ENCODE measurements around the gene GARIN5B. TPM values are rescaled to one million over a fixed set of nuclear protein-coding genes. Genes with fewer than 3 reads are reported as not detected.
A peak's percentile ranks its signal among the peaks of the same experiment; 100 is the strongest.

GARIN5B gene
- total and polyA plus RNA-seq, 8 donors: 0.04 to 0.06 TPM; not detected in 6

DNA sequence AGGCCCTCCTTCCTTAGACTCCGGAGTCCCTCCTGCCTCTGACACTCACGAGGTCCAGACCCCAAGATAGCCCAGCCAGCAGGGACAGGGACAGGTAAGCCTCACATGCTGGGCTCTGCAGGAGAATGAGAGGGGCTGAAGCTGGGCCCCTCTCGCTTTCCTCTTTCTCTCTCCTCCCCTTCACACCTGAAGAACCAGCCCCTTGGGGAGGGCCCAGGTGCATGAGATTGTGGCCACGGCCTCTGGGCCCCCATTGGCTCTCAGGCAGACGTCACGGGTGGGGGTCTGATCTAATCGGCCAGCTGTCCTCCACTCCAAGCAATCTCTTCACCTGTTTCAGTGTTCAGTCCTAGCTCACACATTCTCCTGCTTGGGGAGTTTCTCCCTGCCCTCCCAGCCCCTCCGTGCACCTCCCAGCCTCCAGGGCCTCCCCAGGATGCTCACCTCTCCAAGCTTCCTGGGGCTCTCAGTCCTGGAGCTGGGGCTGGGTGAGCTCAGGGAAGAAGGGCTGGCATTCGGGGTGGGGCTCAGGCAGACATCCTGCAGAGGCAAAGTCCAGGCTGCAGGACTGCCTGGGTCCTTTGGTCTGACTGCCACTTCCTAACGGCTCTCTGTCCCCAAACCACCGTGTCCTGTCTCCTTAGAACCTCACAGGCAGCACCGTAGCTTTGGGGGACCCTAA lies 40.7 kb downstream of the GARIN5B start:
- TF ChIP-seq, protein P1, sequence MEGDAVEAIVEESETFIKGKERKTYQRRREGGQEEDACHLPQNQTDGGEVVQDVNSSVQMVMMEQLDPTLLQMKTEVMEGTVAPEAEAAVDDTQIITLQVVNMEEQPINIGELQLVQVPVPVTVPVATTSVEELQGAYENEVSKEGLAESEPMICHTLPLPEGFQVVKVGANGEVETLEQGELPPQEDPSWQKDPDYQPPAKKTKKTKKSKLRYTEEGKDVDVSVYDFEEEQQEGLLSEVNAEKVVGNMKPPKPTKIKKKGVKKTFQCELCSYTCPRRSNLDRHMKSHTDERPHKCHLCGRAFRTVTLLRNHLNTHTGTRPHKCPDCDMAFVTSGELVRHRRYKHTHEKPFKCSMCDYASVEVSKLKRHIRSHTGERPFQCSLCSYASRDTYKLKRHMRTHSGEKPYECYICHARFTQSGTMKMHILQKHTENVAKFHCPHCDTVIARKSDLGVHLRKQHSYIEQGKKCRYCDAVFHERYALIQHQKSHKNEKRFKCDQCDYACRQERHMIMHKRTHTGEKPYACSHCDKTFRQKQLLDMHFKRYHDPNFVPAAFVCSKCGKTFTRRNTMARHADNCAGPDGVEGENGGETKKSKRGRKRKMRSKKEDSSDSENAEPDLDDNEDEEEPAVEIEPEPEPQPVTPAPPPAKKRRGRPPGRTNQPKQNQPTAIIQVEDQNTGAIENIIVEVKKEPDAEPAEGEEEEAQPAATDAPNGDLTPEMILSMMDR (IDR thresholded peaks at IDR 0.05): no peak
- Histone ChIP-seq H3K36me3 (peaks cover 0 to 10% of the 10 kb centered on the region in 2 donors), H3K27me3 (peaks cover 0 to 23% of the 10 kb centered on the region in 2 donors), H3K4me3 (peak overlapping the region in 1 of 2 donors; percentile 33), H3K9me3 (no peaks in the 10 kb centered on the region), H3K4me1 (peaks cover 0 to 25% of the 10 kb centered on the region in 2 donors), H3K27ac (peak overlapping the region in 1 of 2 donors; percentile 58)
- ATAC-seq (no peak), DNase-seq (no peak)
- intact Hi-C loops (cut with DNase I): no loop called here

DNA sequence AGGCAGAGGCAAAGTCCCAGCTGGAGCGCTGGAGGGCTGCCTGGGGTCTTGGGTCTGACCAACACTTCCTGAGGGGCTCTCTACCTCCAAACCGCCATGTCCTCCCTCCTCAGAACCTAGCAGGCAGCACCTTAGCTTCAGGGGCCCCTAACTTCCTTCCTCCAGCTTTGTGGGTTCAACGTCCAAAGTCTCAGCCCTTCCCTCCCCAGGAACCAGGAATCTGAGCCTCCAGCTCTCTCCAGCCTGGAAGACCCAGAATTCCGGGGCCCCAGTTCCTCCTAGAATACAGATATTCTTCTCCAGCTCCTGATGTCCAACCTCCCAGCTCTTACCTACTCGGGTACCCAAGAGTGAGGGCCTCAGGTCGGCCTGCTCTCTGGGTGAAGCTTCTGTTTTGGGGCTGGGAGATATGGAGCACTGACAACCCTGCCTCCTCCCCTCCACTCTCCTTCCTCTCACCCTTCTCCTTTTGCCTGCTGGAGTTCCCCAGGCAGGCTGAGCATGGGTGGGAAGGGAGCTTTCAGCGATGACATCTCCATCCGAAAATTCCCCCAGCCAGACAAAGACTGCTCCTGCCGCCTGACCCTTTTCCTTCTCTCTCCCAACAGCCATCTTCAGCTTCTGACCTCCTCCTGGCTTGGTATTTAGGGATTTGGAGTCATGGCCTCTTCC lies 41.5 kb downstream of the GARIN5B start:
- DNase-seq: no peak
- no peaks in the 10 kb centered on the region for H3K9me3 ChIP-seq
- H3K27ac ChIP-seq: no peak overlapping the region
- intact Hi-C loops (cut with DNase I): no loop called here
- H3K27me3 ChIP-seq: peaks cover 0 to 23% of the 10 kb centered on the region in 2 donors
- peaks cover 0 to 14% of the 10 kb centered on the region in 2 donors for H3K36me3 ChIP-seq
- H3K4me1 ChIP-seq: peaks cover 0 to 19% of the 10 kb centered on the region in 2 donors
- H3K4me3 ChIP-seq: peak overlapping the region in 1 of 2 donors; percentile 33
- no peak for ATAC-seq
- TF ChIP-seq, protein P1 (IDR thresholded peaks at IDR 0.05): no peak

DNA sequence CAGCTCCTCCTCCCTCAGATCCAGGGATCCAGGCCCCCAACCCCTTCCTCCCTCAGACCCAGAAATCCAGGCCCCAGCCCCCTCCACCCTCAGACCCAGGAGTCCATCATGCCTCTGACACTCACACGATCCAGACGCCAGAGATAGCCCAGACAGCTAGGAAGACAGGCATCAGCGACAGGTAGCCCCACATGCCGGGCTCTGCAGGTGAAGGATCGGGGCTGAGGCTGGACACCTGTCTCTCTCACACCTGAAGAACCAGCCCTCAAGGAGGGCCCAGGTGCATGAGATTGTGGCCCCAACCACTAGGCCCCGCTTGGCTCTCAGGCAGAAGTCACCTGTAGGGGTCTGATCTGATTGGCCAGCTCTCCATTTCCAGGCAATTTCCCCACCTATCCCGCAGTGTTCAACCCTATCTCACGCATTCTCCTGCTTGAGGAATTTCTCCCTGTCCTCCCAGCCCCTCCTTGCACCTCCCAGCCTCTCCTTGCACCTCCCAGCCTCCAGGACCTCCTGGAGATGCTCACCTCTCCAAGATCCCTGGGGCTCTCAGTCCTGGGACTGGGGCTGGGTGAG lies 42.1 kb downstream of the GARIN5B start:
- H3K4me1 ChIP-seq: peaks cover 0 to 18% of the 10 kb centered on the region in 2 donors
- TF ChIP-seq, protein P1 (IDR thresholded peaks at IDR 0.05): no peak
- peak overlapping the region in 1 of 2 donors; percentile 33 for H3K4me3 ChIP-seq
- H3K36me3 ChIP-seq: peaks cover 0 to 21% of the 10 kb centered on the region in 2 donors
- H3K27ac ChIP-seq: no peak overlapping the region
- no peaks in the 10 kb centered on the region for H3K9me3 ChIP-seq
- H3K27me3 ChIP-seq: peaks cover 0 to 23% of the 10 kb centered on the region in 2 donors
- DNase-seq (no peak), ATAC-seq (no peak)
- intact Hi-C loops (cut with DNase I): no loop called here

DNA sequence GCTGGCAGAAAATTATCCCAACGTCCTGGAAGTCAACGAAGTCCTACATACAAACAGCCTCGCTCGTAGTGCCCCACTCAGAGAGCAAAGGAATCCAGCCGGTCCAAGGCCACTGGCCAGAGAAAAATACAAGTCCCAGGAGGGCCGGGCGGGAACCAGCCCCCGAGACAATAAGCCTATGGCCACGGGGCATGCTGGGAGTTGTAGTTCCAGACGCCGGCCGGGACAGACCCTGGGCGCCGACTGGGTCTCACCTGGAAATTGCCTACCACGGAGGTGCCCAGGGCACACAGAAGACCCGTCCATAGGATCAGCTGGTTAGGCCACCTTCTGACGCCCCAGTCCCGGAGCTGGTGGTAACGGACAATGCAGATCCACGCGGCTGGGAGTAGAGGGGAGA lies 43.3 kb downstream of the GARIN5B start:
- peaks cover 0 to 23% of the 10 kb centered on the region in 2 donors for H3K27me3 ChIP-seq
- H3K27ac ChIP-seq: no peak overlapping the region
- H3K36me3 ChIP-seq: peaks cover 0 to 23% of the 10 kb centered on the region in 2 donors
- peak in 1 of 4 donors; percentile 51 for DNase-seq
- intact Hi-C loops (cut with DNase I): no loop called here
- H3K4me1 ChIP-seq: peaks cover 0 to 10% of the 10 kb centered on the region in 2 donors
- H3K9me3 ChIP-seq: no peaks in the 10 kb centered on the region
- ATAC-seq: peak; percentile 87
- H3K4me3 ChIP-seq: no peak overlapping the region
- TF ChIP-seq, protein P1 (IDR thresholded peaks at IDR 0.05): no peak

DNA sequence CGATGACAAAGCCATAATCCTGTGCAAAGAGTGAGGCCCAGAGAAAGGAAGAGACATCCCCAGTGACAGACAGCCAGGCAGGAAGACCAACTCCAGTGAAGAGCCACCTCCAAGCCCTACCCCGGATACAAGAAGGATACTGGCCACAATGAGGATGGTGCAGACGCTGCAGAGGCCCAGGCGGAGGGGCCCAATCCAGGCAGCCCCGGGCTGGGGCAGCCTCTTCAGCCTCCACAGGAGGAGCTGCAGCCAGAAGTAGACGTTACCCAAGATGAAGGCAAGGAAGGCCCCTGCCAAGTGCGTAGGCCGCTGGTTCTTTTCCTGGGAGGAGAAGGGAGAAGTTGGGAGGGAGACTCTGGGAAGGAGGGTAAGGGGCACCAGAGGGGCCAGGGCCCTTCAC lies 46.4 kb downstream of the GARIN5B start:
- DNase-seq (no peak), ATAC-seq (no peak)
- peaks cover 0 to under 1% of the 10 kb centered on the region in 2 donors for H3K4me1 ChIP-seq
- H3K27ac ChIP-seq: no peak overlapping the region
- H3K9me3 ChIP-seq: no peaks in the 10 kb centered on the region
- H3K4me3 ChIP-seq: no peak overlapping the region
- intact Hi-C loops (cut with DNase I): no loop called here
- peaks cover 0 to 32% of the 10 kb centered on the region in 2 donors for H3K36me3 ChIP-seq
- peaks cover 0 to 11% of the 10 kb centered on the region in 2 donors for H3K27me3 ChIP-seq
- TF ChIP-seq, protein P1 (IDR thresholded peaks at IDR 0.05): no peak
